Epidermal melanocyte (primary cell): Measurements from ENCODE around the gene BAMBI.

Source experiments
- DNase-seq: peaks from one replicate; pipeline ENCODE4 v3.0.0; 2011; ENCODE audit warnings: low spot score; ENCODE audit not compliant: insufficient read length

The BAMBI gene

GRCh38 chr10:28704464-28705161 is 27.3 kb downstream of the BAMBI start:
- no peak for DNase-seq

GRCh38 chr10:28705472-28705871 is 28.2 kb downstream of the BAMBI start:
- DNase-seq, result no peak

- no peak for DNase-seq
Measured at GRCh38 chr10:28709001-28709710, 31.8 kb downstream of the BAMBI start.

GRCh38 chr10:28710202-28710886 is 33.0 kb downstream of the BAMBI start:
- DNase-seq, result no peak

GRCh38 chr10:28711041-28711440 is 33.7 kb downstream of the BAMBI start:
- DNase-seq, result no peak

GRCh38 chr10:28711776-28712175 is 34.5 kb downstream of the BAMBI start:
- no peak for DNase-seq

GRCh38 chr10:28713626-28714352 is 36.5 kb downstream of the BAMBI start:
- DNase-seq, result no peak

GRCh38 chr10:28714401-28715053 is 37.2 kb downstream of the BAMBI start:
- no peak for DNase-seq

- DNase-seq, result no peak
Measured at GRCh38 chr10:28715246-28715645, 37.9 kb downstream of the BAMBI start.

- no peak for DNase-seq
Measured at GRCh38 chr10:28715757-28716156, 38.4 kb downstream of the BAMBI start.

GRCh38 chr10:28716748-28717147 is 39.4 kb downstream of the BAMBI start:
- DNase-seq, result no peak

GRCh38 chr10:28717656-28718201 is 40.4 kb downstream of the BAMBI start:
- DNase-seq, result no peak

- DNase-seq, result no peak
Measured at GRCh38 chr10:28719789-28720436, 42.6 kb downstream of the BAMBI start.

- DNase-seq, result no peak
Measured at GRCh38 chr10:28721318-28721951, 44.1 kb downstream of the BAMBI start.

- no peak for DNase-seq
Measured at GRCh38 chr10:28722065-28722803, 44.9 kb downstream of the BAMBI start.

- DNase-seq, result no peak
Measured at GRCh38 chr10:28728366-28728765, 51.0 kb downstream of the BAMBI start.

GRCh38 chr10:28730031-28730778 is 52.9 kb downstream of the BAMBI start:
- DNase-seq, result no peak

GRCh38 chr10:28732091-28732490 is 54.8 kb downstream of the BAMBI start:
- no peak for DNase-seq
